Measurements from ENCODE around the gene EFHD2.
"Not testable (repeated sequence)": the region's sequence is repeated elsewhere in the genome, so short reads cannot be mapped to it uniquely, and the experiment has no call there.

EFHD2 gene

GRCh38 chr1:15452866-15453571 lies 43.3 kb downstream of the EFHD2 start:
- DNase-seq (ENCODE audit: low spot score): no peak

- no peak for DNase-seq (ENCODE audit: low spot score)
These were observed 44.0 kb downstream of the EFHD2 start for GRCh38 chr1:15453734-15454133.

DNA sequence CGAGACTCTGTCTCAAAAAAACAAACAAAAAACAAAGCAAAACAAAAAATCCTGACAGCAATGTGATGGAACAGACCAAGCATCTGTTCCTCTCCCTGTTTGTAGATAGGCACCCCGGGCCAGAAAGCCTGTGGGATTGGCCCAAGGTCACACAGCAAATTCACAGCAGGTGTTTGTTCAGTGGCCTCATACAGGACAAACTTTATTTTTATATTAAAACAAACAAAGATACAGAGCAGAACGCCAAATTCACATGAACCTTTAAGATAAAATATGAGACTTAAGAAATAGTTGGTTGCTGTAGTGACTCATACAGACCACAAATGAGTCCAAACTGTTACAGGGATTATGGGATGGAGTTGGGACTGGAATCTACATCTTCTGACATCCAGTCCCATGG lies 44.6 kb downstream of the EFHD2 start:
- DNase-seq (ENCODE audit: low spot score): no peak

- no peak for DNase-seq (ENCODE audit: low spot score)
These were observed 45.8 kb downstream of the EFHD2 start for GRCh38 chr1:15455522-15455921.

GRCh38 chr1:15456313-15456954 lies 46.7 kb downstream of the EFHD2 start, which contains the start of gene CELA2A:
Gene CELA2A (plus strand): TSS chr1:15456732. CDS start chr1:15456754, 22 bp downstream.
- DNase-seq (ENCODE audit: low spot score): no peak

GRCh38 chr1:15457585-15457984 lies 47.9 kb downstream of the EFHD2 start:
- no peak for DNase-seq (ENCODE audit: low spot score)

GRCh38 chr1:15458388-15458787 lies 48.7 kb downstream of the EFHD2 start:
- DNase-seq (ENCODE audit: low spot score): not testable (repeated sequence)

DNA sequence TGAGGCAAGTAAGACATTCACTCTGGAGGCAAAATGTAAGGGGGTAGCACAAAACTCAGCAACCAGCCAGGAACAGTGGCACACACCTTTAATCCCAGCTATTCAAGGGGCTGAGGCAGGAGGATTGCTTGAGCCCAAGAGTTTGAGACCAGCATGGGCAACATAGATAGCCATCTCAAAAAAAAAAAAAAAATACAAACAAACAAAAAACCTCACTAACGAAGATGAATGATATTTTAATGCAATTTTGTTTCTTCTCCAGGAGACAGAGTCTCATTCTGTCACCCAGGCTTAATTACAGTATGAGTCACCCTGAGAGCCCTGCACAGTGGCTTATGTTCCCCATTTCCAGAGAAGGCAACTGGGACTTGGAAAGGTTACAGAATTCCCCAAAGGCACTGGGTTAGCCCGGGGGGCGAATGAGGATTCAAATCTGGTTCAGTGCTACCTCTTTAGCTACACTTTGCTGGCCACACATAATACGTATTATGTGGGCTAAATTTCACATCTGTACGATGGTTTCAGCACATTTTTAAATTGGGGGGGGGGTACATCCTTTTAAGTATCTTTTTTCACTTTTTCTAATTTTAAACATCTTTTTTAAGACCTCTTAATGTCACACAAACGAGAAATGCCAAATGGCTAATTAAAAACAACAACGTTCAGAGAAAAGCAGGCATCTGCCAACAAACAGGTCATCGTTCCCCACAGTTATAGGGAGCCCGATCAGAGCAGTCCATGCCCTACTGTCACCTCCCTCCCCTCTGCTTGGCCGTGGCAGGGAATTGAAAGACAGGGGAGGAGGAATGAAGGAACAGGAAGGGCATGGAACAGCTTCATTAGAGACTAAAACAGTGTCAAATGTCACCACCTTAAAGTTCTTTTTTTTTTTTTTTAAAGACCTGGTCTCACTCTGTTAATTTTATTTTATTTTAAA lies 50.4 kb downstream of the EFHD2 start:
- no peak for DNase-seq (ENCODE audit: low spot score)

- no peak for DNase-seq (ENCODE audit: low spot score)
These were observed 51.0 kb downstream of the EFHD2 start for GRCh38 chr1:15460708-15461095.

- DNase-seq (ENCODE audit: low spot score): not testable (repeated sequence)
These were observed 53.5 kb downstream of the EFHD2 start for GRCh38 chr1:15463064-15463800.

GRCh38 chr1:15463926-15464322 lies 54.2 kb downstream of the EFHD2 start:
- not testable (repeated sequence) for DNase-seq (ENCODE audit: low spot score)

- DNase-seq (ENCODE audit: low spot score): no peak
These were observed 56.0 kb downstream of the EFHD2 start for GRCh38 chr1:15465674-15466073.

DNA sequence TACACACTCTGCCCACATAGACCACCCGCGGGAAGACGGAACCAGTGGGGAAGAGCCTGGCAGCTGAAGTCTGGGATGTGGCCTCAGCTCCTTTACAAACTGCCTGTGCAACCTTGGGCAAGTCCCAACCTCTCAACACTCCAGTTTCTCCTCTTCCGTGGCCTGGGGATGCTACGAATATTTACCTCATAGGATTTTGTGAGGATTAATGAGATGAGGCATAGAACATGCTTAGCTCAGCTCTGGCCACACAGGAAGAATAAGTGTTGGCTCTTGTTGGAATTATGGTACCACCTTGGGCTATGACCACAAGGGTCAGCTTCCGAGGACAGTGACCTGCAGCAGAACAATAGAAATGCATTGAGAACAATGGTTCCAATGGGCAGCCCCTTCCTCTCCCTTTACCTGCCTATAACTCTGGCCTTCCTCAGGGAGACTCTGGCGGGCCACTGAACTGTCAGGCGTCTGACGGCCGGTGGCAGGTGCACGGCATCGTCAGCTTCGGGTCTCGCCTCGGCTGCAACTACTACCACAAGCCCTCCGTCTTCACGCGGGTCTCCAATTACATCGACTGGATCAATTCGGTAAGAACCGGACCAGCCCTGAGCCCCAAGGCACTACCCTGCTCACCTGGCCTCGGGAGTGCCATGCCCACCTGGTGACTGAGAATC lies 57.4 kb downstream of the EFHD2 start:
- not testable (repeated sequence) for DNase-seq (ENCODE audit: low spot score)

DNA sequence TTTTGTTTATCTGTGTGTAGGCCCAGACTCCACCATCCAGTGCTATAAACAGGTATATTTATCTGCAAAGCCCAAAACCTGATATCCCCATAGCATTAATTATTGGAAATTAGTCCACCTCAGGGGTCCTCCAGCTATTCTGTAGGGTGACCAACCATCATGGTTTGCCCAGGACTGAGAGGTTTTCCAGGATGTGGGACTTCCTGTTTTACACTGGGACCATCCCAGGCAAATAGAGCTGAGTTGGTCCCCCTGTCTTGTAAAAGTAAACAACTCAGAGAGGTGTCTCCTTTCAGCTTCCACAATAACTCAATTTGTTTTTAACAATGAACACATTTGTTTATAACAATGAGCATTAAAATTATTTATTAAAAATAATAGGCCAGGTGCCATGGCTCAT lies 58.5 kb downstream of the EFHD2 start:
- DNase-seq (ENCODE audit: low spot score): no peak

- DNase-seq (ENCODE audit: low spot score): no peak
These were observed 59.7 kb downstream of the EFHD2 start for GRCh38 chr1:15469361-15469760.

DNA sequence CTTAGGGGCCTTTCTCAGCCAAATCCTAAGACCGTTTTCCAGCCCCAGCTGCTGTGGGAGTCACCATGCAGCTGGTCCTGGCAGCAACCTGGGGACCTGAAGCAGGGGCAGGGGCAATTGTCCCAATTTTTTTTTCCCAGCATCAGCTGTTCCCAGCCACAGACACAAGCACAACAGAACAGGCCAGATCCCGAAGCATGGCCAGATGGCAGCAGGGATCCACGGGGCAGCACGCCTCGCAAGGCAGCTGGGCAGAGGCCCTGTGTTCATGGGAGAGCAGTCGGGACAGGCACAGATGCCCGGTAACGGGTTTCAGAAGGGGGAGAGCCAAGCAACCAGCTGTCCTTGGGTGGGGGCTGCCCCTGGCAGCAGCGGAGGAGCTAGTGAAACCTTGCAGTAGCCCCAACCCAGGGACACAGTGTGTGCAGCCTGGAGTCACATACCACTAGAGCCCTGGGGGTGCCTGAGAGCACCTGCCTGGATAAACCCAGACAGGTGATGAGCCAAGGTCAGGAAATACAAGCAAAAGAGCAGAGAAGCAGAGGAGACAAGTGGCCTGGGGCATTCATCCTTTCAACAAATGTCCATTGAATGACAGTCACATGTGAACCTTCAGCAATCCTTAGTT lies 60.2 kb downstream of the EFHD2 start:
- not testable (repeated sequence) for DNase-seq (ENCODE audit: low spot score)

DNA sequence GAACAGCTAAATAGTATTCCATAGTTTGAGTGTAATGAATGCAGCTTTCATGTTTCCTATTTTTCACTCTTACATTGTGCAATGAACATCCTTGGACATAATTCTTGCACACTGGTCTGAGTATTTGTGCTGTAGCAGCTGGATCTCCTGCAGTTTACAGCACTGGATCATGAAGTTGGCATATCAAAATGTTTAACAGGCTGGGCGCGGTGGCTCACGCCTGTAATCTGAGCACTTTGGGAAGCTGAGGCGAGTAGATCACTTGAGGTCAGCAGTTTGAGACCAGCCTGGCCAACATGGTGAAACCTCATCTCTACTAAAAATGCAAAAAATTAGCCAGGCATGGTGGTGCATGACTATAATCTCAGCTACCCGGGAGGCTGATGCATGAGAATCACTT lies 61.4 kb downstream of the EFHD2 start:
- not testable (repeated sequence) for DNase-seq (ENCODE audit: low spot score)

DNA sequence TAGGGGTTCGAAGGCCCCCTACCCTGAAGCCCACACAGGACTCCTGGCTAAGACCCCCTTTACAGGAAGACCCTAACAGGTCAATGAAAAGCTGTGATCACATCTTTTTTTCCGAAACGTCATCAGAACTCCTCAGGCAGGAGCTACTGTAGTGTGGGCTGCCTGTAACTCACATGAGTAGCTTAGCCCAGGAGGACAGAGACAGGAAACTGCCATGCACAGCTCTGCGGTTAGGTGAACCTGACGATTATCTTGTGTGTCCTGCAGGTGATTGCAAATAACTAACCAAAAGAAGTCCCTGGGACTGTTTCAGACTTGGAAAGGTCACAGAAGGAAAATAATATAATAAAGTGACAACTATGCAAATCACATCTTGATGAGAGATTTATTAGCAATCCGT lies 62.0 kb downstream of the EFHD2 start:
- not testable (repeated sequence) for DNase-seq (ENCODE audit: low spot score)

DNA sequence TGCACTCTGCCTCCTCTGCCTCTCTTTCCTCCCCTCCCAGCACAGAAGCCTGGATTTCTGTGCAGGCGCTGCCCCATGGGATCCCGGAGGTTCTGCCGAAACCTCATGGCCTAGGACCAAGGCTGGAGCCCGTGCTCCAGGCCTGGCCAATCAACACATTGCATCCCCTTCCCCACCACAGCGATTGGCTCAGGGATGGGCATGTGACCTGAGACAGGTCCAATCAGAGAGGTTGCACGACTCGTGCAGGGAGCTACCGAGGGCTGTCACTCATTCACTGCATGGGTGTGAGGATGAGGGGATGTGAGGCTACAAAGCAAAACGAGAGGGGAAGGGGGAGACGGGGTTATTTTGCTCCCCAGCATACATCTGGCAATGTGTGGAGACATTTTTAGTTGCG lies 62.9 kb downstream of the EFHD2 start:
- no peak for DNase-seq (ENCODE audit: low spot score)

GRCh38 chr1:15475752-15476314 lies 66.1 kb downstream of the EFHD2 start, which contains the start of gene CELA2B:
Gene CELA2B (plus strand): TSS chr1:15476104. CDS start chr1:15476126, 22 bp downstream.
- no peak for DNase-seq (ENCODE audit: low spot score)
